ENCODE results near the gene KDM4E. TPM values are rescaled to one million over a fixed set of nuclear protein-coding genes. Genes with fewer than 3 reads are reported as not detected.

Gene KDM4E
- polyA plus RNA-seq, 1 experiment, result not detected

DNA sequence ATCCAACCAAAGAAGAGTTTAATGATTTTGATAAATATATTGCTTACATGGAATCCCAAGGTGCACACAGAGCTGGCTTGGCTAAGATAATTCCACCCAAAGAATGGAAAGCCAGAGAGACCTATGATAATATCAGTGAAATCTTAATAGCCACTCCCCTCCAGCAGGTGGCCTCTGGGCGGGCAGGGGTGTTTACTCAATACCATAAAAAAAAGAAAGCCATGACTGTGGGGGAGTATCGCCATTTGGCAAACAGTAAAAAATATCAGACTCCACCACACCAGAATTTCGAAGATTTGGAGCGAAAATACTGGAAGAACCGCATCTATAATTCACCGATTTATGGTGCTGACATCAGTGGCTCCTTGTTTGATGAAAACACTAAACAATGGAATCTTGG is 27.6 kb upstream of the KDM4E start:
- DNase-seq (ENCODE audit: low read depth, low spot score), result no peak
- Histone ChIP-seq H3K9me3 (ENCODE audit: control insufficient read depth, insufficient read depth, low read length) (no peaks in the 10 kb centered on the region), H3K27ac (ENCODE audit: low read depth, low read length) (no peak overlapping the region), H3K4me3 (ENCODE audit: low read depth, low read length) (no peak overlapping the region), H3K27me3 (ENCODE audit: control insufficient read depth, insufficient read depth, low read length) (no peaks in the 10 kb centered on the region)
- ChIA-PET POLR2A (no interaction called here), CTCF (no interaction called here)
- TF ChIP-seq, protein P1, sequence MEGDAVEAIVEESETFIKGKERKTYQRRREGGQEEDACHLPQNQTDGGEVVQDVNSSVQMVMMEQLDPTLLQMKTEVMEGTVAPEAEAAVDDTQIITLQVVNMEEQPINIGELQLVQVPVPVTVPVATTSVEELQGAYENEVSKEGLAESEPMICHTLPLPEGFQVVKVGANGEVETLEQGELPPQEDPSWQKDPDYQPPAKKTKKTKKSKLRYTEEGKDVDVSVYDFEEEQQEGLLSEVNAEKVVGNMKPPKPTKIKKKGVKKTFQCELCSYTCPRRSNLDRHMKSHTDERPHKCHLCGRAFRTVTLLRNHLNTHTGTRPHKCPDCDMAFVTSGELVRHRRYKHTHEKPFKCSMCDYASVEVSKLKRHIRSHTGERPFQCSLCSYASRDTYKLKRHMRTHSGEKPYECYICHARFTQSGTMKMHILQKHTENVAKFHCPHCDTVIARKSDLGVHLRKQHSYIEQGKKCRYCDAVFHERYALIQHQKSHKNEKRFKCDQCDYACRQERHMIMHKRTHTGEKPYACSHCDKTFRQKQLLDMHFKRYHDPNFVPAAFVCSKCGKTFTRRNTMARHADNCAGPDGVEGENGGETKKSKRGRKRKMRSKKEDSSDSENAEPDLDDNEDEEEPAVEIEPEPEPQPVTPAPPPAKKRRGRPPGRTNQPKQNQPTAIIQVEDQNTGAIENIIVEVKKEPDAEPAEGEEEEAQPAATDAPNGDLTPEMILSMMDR (IDR thresholded peaks at IDR 0.05; ENCODE audit: low read depth, low read length), result no peak

DNA sequence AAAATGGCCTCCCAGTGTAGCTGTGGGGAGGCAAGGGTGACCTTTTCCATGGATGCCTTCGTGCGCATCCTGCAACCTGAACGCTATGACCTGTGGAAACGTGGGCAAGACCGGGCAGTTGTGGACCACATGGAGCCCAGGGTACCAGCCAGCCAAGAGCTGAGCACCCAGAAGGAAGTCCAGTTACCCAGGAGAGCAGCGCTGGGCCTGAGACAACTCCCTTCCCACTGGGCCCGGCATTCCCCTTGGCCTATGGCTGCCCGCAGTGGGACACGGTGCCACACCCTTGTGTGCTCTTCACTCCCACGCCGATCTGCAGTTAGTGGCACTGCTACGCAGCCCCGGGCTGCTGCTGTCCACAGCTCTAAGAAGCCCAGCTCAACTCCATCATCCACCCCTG is 26.8 kb upstream of the KDM4E start:
- CTCF ChIA-PET, result no interaction called here
- no peak for DNase-seq (ENCODE audit: low read depth, low spot score)
- H3K9me3 ChIP-seq (ENCODE audit: control insufficient read depth, insufficient read depth, low read length), result no peaks in the 10 kb centered on the region
- no peaks in the 10 kb centered on the region for H3K27me3 ChIP-seq (ENCODE audit: control insufficient read depth, insufficient read depth, low read length)
- no peak overlapping the region for H3K4me3 ChIP-seq (ENCODE audit: low read depth, low read length)
- no peak overlapping the region for H3K27ac ChIP-seq (ENCODE audit: low read depth, low read length)
- POLR2A ChIA-PET, result no interaction called here
- TF ChIP-seq, protein P1 (IDR thresholded peaks at IDR 0.05; ENCODE audit: low read depth, low read length), result no peak

DNA sequence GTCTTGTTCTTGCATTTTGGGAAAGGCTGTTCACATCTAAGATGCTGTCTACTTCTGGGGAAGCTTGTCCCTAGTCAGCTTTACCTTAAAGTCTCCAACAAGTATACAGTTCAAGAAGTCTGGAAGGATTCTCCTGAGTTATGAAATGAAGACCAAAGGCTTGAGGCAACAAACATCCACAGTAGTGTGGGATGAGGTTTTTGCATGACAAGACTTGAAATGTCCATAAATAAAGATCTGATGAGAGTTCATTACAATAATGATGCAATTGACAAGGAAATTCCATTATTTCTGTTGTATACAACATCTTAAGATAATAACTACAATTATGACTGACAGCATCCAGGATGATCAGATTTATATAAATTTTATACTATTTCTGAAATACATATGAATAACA is 21.3 kb upstream of the KDM4E start:
- H3K4me3 ChIP-seq (ENCODE audit: low read depth, low read length), result no peak overlapping the region
- H3K27ac ChIP-seq (ENCODE audit: low read depth, low read length), result no peak overlapping the region
- POLR2A ChIA-PET, result no interaction called here
- no peaks in the 10 kb centered on the region for H3K9me3 ChIP-seq (ENCODE audit: control insufficient read depth, insufficient read depth, low read length)
- TF ChIP-seq, protein P1 (IDR thresholded peaks at IDR 0.05; ENCODE audit: low read depth, low read length), result no peak
- CTCF ChIA-PET, result interaction anchor here (1.4 kb wide), 1 partner anchor 380 kb away, joined by 3 read pairs; no protein-coding TSS in a partner anchor
- no peak for DNase-seq (ENCODE audit: low read depth, low spot score)
- no peaks in the 10 kb centered on the region for H3K27me3 ChIP-seq (ENCODE audit: control insufficient read depth, insufficient read depth, low read length)

DNA sequence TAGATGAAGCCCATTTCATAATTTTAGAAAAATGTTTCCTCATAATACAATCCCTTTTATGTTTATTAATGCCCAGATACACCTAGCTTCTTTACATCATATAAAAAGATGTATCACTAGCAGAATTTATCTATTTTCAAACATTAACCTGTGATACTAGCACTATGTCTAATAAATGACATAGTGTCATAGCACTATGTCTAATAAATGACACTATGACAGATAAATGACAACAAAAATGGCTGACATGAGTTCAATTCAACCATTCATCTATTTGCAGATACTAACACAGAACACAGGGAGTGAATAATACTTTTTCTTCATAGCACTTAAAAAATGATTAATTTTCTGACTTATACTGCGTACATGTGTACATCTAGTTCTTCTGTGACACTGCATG is 19.4 kb upstream of the KDM4E start:
- ChIA-PET POLR2A (no interaction called here), CTCF (no interaction called here)
- TF ChIP-seq, protein P1 (IDR thresholded peaks at IDR 0.05; ENCODE audit: low read depth, low read length), result no peak
- no peak for DNase-seq (ENCODE audit: low read depth, low spot score)
- no peaks in the 10 kb centered on the region for H3K9me3 ChIP-seq (ENCODE audit: control insufficient read depth, insufficient read depth, low read length)
- no peak overlapping the region for H3K4me3 ChIP-seq (ENCODE audit: low read depth, low read length)
- no peak overlapping the region for H3K27ac ChIP-seq (ENCODE audit: low read depth, low read length)
- H3K27me3 ChIP-seq (ENCODE audit: control insufficient read depth, insufficient read depth, low read length), result no peaks in the 10 kb centered on the region

DNA sequence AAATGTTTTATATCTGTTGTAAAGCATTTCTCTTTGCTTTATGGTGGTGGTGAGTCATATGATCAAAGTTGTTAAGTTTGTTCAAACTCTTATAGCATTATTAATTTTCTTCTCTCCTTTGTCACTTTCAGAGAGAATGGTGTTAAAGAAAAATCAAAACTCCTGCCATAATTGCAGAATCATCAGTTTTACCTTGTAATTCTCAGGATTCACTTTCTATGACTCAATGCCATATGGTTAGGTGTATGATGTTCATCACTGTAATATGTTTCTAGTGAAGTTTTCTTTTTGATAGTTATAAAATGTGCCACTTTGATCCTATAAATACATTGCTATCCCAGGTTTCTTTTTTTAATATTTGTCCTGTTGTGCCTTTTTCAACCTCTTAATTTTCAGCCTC is 13.7 kb upstream of the KDM4E start:
- POLR2A ChIA-PET, result no interaction called here
- DNase-seq (ENCODE audit: low read depth, low spot score), result no peak
- no peak overlapping the region for H3K4me3 ChIP-seq (ENCODE audit: low read depth, low read length)
- TF ChIP-seq, protein P1 (IDR thresholded peaks at IDR 0.05; ENCODE audit: low read depth, low read length), result no peak
- no peaks in the 10 kb centered on the region for H3K9me3 ChIP-seq (ENCODE audit: control insufficient read depth, insufficient read depth, low read length)
- CTCF ChIA-PET, result no interaction called here
- H3K27me3 ChIP-seq (ENCODE audit: control insufficient read depth, insufficient read depth, low read length), result peaks cover 3% of the 10 kb centered on the region
- H3K27ac ChIP-seq (ENCODE audit: low read depth, low read length), result no peak overlapping the region
